NCI-H748 (cell line): ENCODE data around the gene TRIML1.

Source experiments
- DNase-seq: peaks from one replicate; lab custom pipeline; 2025; ENCODE audit not compliant: unreplicated experiment; lab: John Stamatoyannopoulos, UW

TRIML1 gene

GRCh38 chr4:188139141-188139540 is at the start of gene TRIML1:
TSS of gene TRIML1 (plus strand) at chr4:188139441. CDS start at chr4:188139559, 118 bp downstream.
- DNase-seq, result no peak

DNA sequence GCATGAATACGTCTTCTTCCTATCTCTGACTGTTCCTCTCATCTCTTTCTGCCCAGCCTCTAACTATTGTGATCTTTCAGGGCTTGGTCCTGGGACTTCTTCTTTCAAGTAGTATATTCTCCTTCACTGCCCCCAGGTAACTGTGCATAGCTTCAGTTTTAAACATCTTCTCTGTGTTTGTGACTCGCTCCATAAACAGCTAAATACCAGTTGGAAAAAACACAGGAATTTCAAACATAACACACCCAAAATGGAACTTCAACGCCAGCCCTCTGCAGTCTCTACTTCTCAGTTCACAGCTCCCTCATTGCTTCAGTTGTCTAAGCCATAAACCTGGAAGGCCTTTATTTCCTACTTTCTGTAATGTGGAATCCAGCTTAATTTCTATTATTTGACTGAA is 46.4 kb upstream of the TRIML1 start:
- no peak for DNase-seq

GRCh38 chr4:188106454-188106853 is 32.8 kb upstream of the TRIML1 start:
- DNase-seq, result no peak

DNA sequence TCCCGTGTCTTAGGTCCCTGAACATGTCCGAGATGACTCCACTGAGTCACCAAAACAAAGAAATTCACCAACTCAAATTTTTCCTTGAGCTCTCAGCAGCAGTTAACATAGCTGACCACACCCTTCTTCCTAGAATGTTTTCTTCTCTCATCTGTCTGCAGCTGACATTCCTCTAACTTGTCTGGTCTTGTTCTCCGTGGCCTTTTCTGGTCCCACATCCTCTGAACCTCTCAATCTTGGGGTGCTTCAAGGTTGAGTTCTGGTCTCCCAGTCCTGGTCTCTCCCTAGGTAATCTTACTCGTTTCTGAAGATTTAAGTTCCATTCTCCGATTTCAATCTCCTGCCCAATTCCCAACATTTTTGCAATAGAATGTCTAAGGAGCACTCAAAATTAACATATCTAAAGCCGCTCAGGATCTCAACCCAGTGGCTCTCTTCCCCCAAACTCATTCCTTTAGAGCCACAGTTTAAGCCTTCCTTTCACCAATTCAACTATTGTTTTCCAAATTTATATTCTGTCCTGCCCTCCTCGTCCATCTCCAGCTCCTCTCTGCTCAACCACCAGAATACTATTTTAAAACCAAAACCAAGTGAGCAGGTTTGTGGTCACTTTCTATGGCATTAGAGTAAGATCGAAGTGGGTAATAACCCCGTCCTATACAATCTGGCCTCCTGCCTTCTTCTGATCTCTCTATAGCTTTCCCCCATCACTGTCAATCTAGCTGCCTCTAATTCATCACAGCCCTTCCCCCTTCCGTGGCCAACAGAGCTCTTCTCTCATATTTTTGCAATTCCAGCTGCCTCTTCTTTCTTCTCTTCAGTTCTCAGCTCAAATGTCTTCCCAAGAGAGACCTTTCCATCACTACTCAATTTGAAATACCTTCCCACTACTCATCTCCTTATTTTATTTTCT is 31.1 kb upstream of the TRIML1 start:
- no peak for DNase-seq

DNA sequence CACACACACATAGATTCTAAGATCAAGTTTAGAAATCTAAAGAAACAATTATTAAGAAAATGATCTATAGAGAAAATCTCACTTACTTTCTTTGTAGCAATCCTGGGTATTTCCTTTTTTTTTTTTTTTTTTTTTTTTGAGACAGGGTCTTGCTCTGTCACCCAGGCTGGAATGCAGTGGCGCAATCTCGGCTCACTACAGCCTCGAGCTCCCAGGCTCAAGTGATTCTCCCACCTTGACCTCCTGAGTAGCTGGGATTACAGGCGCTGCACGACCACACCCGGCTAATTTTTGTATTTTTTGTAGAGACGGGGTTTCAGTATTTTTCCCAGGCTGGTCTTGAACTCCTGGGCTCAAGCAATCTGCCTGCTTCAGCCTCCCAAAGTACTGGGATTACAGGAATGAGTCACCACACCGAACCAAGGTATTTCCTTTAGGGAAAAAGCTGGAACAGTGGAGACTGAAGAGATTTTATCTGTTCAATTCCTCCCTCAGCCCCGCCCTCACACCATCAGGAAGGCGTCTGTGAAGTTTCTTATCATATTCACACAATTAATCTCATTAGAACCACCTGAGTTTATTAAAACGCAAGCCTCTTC is 30.0 kb upstream of the TRIML1 start, which contains the start of gene TRIML2:
Gene TRIML2 (minus strand): TSS at position 447 of the 599 bp plus-strand sequence. CDS start 4,235 bp downstream, outside the sequence.
- DNase-seq, result no peak

DNA sequence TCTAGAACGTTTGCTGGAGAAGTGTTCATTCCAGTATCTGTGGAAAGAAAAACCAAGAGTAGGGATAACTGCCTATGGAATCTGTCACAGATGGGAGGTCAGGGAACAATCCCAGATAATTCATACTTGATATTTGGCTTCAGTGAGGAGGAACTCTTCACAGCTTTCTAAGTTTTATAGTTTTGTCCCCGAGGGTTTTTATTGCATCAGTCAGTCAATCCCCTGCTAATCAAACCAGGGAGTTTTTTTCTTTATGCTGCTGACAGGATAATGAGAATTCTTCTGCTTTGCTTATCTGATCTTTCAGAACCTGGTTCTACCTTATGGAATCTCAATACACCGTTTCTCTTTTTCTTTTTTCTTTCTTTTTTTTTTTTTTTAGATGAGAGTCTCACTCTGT is 29.2 kb upstream of the TRIML1 start:
- DNase-seq, result no peak

- DNase-seq, result no peak
Measured at GRCh38 chr4:188110741-188111471, 28.3 kb upstream of the TRIML1 start.

GRCh38 chr4:188111955-188112354 is 27.3 kb upstream of the TRIML1 start:
- no peak for DNase-seq

DNA sequence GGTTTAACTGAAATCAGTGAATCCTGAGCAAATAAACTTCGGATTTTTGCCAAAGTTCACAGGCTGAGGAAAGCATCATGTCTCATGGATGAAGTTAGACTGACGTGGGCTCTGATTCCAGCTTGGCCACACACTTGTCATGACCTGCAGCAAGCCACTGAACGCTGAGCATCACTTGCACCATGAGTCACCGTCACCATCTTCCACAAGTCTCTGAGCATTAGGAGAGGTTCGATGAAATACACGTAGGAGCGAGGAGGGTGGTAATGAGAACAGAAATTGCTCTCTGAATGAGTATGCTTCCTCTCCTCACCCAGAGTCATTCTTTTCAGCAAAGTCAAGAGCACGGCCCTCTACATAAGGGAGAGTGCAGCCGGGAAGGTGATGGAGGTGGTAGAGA is 26.1 kb upstream of the TRIML1 start:
- no peak for DNase-seq

DNA sequence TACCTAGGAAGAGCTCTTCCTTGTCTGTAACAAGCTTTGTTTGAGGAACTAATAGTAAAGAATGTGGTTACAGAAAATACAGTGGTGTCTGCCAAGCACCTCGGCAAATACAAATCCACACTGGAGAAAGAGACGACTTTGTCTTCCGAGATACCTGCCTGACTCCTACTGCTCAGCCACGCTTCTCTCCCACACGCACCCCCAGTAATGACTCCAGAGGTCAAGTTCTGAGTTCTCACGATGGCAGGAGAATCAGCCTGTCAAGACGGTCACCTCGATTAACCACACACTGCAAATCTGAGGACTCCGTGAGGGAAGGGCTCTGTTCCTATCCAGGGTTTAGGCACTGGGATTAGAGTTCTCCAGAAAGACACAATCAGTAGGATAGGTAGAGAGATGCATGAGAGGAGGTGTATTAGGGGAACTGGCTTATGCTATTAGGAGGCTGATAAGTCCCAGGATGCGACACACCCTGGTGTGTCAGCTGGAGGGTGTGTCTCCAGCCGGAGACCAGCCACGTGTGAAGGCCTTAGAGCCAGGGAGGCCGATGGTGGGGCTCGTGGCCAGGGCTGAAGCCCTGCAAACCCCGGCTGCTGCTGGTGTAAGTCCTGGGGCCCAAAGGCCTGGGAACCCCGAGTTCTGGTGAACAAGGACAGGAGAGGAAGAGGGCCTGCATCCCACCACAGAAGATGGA is 21.5 kb upstream of the TRIML1 start:
- DNase-seq, result no peak

DNA sequence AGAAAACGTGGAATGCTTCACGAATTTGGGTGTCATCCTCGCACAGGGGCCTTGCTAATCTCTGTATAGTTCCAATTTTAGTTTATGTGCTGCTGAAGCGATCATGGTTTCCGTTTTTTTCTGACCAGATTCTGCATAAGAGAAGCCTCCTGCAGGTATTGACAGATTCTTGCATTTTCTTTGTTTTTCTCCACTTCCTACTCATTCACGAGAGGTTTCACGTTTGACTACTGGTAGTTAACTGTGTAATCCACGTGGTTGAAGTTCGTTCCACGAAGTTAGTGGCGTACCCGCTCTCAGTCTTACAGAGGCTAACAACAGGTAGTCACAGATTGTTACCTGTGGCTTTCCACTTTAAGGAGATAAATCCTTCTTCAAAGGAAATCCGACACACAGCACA is 17.7 kb upstream of the TRIML1 start:
- no peak for DNase-seq

DNA sequence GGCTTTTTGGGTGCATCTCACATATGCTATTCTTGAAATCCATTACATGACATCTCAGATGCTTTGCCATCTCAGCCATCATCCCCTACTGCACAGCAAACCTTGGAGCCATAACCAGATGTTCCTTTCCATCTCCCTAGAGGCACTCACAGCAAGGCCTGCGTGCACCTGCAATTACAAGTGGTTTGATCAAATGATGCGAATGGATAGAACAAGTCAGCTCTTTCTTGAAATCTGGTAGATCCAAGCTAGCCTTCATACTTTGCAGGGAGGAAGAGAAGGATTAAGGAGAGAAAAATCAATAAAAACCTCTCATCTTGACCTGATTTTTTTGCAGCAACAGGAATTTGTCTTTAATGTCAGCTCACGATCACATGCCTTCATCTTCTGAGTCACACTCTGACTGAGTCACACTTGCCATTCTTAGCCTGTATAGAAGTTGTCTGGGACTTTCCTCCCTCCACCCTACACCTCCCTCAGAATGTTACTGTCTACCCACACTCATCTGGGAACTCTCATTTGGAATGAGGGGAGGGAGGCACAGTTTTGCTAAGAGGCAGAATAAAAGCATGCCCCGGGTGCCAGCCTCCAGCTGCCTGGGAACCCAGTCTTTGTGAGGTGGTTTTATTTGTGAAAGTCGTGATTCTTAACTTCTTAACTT is 11.9 kb upstream of the TRIML1 start:
- DNase-seq, result no peak

DNA sequence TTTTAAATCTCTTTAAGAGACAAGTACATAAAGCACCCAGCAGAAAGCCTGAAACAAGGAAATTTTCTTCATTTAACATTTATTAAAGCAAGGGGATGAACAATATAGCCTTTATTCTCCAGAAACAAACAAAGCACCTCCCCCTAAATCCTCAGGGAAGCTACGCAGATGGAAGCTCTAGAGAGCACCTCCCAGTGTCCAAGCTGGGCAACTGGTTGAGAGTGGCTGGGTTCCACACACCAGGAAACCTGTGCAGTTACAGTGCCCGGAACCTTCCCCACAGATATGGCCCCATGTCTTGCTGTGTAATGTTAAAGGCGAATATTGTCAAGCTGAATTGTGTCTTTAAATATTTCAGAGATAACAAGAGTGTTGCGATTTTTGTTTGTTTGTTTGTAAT is 8.9 kb upstream of the TRIML1 start:
- no peak for DNase-seq

GRCh38 chr4:188132232-188132631 is 7.0 kb upstream of the TRIML1 start:
- no peak for DNase-seq

GRCh38 chr4:188138227-188138626 is 1.0 kb upstream of the TRIML1 start:
- no peak for DNase-seq

- DNase-seq, result no peak
Measured at GRCh38 chr4:188139671-188140070, 430 bp downstream of the TRIML1 start.

DNA sequence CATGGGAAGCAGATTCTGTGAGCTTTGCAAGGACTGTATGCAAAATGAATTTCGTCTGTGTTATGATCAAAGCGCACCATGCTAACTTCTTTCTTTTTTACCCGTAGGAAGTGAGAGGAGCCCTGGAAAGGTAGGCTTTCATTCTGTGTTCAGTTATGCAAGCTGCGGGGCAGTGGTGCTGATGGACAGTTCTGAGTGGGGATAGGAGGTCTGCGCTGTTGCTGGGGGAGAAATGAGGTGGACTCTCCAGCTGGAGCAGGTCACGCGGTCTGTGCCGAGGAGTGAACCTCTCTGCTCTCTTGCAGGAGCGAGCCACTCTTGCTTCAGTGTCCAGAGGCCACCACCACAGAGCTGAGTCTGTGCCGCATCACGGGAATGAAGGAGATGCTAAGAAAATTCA is 4.5 kb downstream of the TRIML1 start:
- DNase-seq, result no peak

DNA sequence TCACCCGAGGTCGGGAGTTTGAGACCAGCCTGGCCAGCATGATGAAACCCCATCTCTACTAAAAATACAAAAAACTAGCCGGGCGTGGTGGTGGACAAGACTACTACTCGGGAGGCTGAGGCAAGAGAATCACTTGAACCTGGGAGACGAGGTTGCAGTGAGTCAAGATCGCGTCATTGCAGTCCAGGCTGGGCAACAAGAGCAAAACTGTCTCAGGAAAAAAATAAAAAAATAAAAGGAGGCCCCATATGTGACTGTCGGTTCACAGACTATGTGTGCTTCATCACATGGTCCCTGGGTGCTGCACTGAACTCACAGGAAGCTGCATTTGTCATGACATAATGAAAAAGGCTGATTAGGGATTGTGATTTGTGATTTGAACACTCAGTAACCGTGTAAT is 6.4 kb downstream of the TRIML1 start:
- no peak for DNase-seq

DNA sequence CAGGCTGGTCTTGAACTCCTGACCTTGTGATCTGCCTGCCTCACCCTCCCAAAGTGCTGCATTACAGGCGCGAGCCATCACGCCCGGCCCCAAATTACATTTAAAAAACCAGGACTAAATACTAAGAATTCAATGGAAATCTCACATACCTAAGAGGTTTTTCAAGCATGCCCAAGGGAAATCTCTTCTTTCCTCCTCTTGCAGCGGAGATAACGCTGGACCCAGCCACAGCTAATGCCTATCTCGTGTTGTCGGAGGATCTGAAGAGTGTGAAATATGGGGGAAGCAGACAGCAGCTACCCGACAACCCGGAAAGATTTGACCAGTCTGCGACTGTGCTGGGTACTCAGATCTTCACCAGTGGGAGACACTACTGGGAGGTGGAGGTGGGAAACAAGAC is 7.4 kb downstream of the TRIML1 start:
- DNase-seq, result no peak

DNA sequence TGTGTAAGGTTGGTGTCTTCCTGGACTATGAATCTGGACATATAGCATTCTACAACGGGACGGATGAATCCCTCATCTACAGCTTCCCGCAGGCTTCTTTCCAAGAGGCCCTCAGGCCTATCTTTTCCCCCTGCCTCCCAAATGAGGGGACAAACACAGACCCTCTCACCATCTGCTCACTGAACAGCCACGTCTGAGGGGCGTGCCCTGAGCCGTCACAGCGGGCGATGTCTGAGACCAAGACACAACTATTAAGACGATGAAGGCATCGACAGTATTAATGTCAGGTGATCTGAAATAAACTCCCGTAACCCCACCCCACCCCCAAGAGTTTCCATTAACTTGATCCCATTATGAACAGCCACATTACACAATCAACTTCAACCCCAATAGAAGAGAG is 7.9 kb downstream of the TRIML1 start:
- no peak for DNase-seq

DNA sequence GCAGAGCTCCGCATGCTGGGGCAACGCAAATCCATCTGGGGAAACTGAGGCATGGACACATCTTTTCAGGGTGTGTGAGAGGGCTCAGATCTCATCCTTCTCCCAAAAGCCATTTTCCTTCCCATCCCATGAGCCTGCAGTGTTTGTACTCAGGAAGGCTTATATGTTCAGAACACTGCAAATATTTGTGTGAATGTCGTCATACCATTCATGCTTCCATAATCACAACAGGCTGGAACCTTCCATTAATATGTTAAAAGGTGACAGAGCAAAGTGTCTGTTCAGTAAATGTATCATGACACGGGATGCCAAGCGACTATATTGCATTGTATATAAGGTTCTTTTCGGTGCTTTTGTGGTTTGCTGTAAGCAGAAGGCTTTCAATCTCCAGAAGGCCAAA is 8.5 kb downstream of the TRIML1 start:
- no peak for DNase-seq
